Body of pancreas (tissue), 4 donors: ENCODE measurements around the gene ZNF384. TPM values are rescaled to one million over a fixed set of nuclear protein-coding genes. Genes with fewer than 3 reads are reported as not detected.

ENCODE experiments used
- ATAC-seq: fragments of 150-250 bp; one replicate; pipeline ENCODE4 v1.9.1; 2016
- DNase-seq, 4 donors: peaks; one replicate each; pipeline ENCODE4 v3.0.0-alpha.2; 2019
- H3K27ac ChIP-seq, 4 donors: fragments of 200-600 bp; sonication (generic); 1 replicate in 3 of 4; 2 replicates in 1 of 4; pipeline versions ENCODE4 v1.5.1 to v1.6.1; 2016 to 2019; ENCODE audit warnings: mild to moderate bottlenecking in 1 of 4, mixed read lengths in 1 of 4, moderate library complexity in 1 of 4
- H3K27me3 ChIP-seq, 2 donors: fragments of 200-600 bp; sonication (generic); one replicate each; pipeline ENCODE4 v1.6.0; 2016; ENCODE audit warnings: mild to moderate bottlenecking in 1 of 2
- H3K36me3 ChIP-seq, 2 donors: fragments of 200-600 bp; sonication (generic); replicated peaks in 1 of 2; 2 replicates each; pipeline ENCODE4 v1.5.1; 2016; ENCODE audit warnings: low read depth in 2 of 2; ENCODE audit not compliant: insufficient read depth in 1 of 2
- H3K4me1 ChIP-seq: fragments of 200-600 bp; sonication (generic); one replicate; pipeline ENCODE4 v1.6.0; 2016
- H3K4me3 ChIP-seq, 2 donors: fragments of 200-600 bp; sonication (generic); 1 replicate in 1 of 2; 2 replicates in 1 of 2; pipeline ENCODE4 v1.5.1; 2016 to 2019
- H3K9me3 ChIP-seq, 3 donors: fragments of 200-600 bp; sonication (generic); 1 replicate in 2 of 3; 2 replicates in 1 of 3; pipeline ENCODE4 v1.5.1; 2016
- POLR2A ChIP-seq, 3 donors: fragments of 450-650 bp; IDR thresholded peaks; one replicate each; pipeline ENCODE4 v1.6.1; 2016; ENCODE audit warnings: antibody characterized with exemption in 3 of 3, mild to moderate bottlenecking in 2 of 3
- WGBS, 2 donors: methylation state at CpG; one replicate each; pipeline ENCODE4 v1.1.5; 2017; 5-methylcytosine and 5-hydroxymethylcytosine counted together
- intact Hi-C: fragments of 100-400 bp; cut with DNase I; formaldehyde crosslinking; loops from one replicate; pipeline ENCODE4 v1.15.1; 2023
- total RNA-seq, 2 donors: library from RNA; depleted of rRNA; stranded (reverse); fragments of >200 nt; gene quantifications; one replicate each; pipeline ENCODE4 v1.1.0, GENCODE V29; 2016
- TF ChIP-seq, protein P1 (sequence below), 7 experiments: fragments of 450-650 bp in 4 of 7; fragments of 200-600 bp in 3 of 7; sonication (generic) in 3 of 7; IDR thresholded peaks; one replicate each; pipeline ENCODE4 v1.5.1; 2016 to 2019; ENCODE audit warnings: antibody characterized with exemption in 7 of 7

The ZNF384 gene
- total RNA-seq, 2 donors from 2014 or later, result 20.0 to 25.4 TPM

DNA sequence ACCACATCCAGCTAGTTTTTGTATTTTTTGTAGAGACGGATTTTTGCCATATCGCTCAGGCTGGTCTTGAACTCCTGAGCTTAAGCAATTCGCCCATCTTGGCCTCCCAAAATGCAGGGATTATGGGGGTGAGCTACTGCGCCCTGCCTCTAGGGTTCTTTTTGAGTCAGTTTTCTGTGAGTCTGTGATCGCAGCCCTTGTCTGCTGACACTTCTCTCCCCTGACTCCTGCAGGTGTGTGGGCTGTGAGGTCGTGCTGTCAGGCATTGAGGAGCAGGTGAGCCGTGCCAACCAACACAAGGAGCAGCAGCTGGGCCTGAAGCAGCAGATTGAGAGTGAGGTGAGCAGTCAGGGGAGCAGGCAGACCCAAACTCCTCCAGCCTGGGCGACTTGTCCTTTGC lies 41.0 kb upstream of the ZNF384 start:
- Histone ChIP-seq H3K9me3 (no peaks in the 10 kb centered on the region), H3K27me3 (no peaks in the 10 kb centered on the region), H3K36me3 (peaks cover 19 to 26% of the 10 kb centered on the region in 2 donors), H3K27ac (no peak overlapping the region), H3K4me3 (no peak overlapping the region), H3K4me1 (no peaks in the 10 kb centered on the region)
- ATAC-seq, result no peak
- no peak for DNase-seq
- intact Hi-C loops, result no loop called here
- TF ChIP-seq POLR2A (IDR thresholded peaks at IDR 0.05), result no peak
- TF ChIP-seq, protein P1, sequence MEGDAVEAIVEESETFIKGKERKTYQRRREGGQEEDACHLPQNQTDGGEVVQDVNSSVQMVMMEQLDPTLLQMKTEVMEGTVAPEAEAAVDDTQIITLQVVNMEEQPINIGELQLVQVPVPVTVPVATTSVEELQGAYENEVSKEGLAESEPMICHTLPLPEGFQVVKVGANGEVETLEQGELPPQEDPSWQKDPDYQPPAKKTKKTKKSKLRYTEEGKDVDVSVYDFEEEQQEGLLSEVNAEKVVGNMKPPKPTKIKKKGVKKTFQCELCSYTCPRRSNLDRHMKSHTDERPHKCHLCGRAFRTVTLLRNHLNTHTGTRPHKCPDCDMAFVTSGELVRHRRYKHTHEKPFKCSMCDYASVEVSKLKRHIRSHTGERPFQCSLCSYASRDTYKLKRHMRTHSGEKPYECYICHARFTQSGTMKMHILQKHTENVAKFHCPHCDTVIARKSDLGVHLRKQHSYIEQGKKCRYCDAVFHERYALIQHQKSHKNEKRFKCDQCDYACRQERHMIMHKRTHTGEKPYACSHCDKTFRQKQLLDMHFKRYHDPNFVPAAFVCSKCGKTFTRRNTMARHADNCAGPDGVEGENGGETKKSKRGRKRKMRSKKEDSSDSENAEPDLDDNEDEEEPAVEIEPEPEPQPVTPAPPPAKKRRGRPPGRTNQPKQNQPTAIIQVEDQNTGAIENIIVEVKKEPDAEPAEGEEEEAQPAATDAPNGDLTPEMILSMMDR (IDR thresholded peaks at IDR 0.05), result no peak
- WGBS, 2 donors, result 91 to 94% methylated on average over 8 of the region's 8 CpGs

DNA sequence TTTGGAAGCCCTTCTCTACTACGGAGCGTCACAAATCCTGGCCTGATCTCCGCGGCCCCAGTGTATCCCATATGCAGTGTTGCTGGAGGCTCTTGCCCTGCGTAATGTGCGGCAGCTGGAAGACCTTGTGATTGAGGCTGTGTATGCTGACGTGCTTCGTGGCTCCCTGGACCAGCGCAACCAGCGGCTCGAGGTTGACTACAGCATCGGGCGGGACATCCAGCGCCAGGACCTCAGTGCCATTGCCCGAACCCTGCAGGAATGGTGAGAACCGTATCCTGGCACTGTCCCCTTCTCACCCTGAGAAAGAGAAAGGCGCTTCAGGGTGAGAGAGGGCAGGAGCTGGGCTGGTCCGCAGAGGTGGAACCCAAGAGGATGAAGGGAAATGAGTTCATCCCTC lies 40.0 kb upstream of the ZNF384 start:
- Histone ChIP-seq H3K27ac (no peak overlapping the region), H3K4me1 (peaks cover 9% of the 10 kb centered on the region), H3K36me3 (peaks cover 19 to 26% of the 10 kb centered on the region in 2 donors), H3K4me3 (no peak overlapping the region), H3K27me3 (no peaks in the 10 kb centered on the region), H3K9me3 (no peaks in the 10 kb centered on the region)
- 88 to 94% methylated on average over 8 to 16 of the region's 18 CpGs for WGBS, 2 donors
- ATAC-seq, result no peak
- TF ChIP-seq, protein P1 (IDR thresholded peaks at IDR 0.05), result no peak
- TF ChIP-seq POLR2A (IDR thresholded peaks at IDR 0.05), result no peak
- intact Hi-C loops, result no loop called here
- DNase-seq, result no peak

DNA sequence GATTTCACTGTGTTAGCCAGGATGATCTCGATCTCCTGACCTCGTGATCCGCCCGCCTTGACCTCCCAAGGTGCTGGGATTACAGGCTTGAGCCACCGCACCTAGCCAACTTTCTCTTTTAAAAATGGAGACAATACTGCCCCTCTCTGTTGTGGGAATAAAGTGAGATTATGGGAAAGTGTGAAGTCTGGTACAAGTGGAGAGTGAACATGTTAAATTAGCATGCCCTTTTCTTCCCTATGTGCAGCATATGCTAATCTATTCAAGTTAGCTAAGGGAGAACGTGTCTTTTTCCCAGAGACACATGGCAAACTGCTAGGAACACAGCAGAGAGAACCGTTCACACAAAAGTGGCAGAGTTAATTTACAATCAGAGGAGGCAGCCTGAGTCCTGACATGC lies 36.2 kb upstream of the ZNF384 start:
- Histone ChIP-seq H3K36me3 (peaks cover 15 to 16% of the 10 kb centered on the region in 2 donors), H3K4me1 (peaks cover 9% of the 10 kb centered on the region), H3K9me3 (no peaks in the 10 kb centered on the region), H3K27me3 (no peaks in the 10 kb centered on the region), H3K4me3 (no peak overlapping the region), H3K27ac (no peak overlapping the region)
- WGBS, 2 donors, result 90 to 92% methylated on average over 7 of the region's 7 CpGs
- ATAC-seq (no peak), DNase-seq (no peak)
- intact Hi-C loops, result no loop called here
- TF ChIP-seq, protein P1 (IDR thresholded peaks at IDR 0.05), result no peak
- TF ChIP-seq POLR2A (IDR thresholded peaks at IDR 0.05), result no peak

DNA sequence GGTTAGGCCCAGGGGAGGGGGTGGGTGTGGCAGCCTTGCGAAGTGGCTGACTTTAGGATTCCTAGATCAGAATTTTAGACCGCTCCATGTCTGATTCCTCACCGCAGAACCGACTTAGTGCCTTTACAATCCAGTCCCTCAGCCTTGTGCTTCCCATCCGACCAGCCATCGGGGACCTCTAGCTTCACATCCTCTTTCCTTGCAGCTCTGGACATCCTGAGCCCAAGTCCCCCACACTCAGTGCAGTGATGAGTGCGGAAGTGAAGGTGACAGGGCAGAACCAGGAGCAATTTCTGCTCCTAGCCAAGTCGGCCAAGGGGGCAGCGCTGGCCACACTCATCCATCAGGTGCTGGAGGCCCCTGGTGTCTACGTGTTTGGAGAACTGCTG lies 35.2 kb upstream of the ZNF384 start:
- Histone ChIP-seq H3K4me3 (peak overlapping the region; percentile 10 to 23), H3K9me3 (no peaks in the 10 kb centered on the region), H3K36me3 (peaks cover 5 to 10% of the 10 kb centered on the region in 2 donors), H3K4me1 (peaks cover 9% of the 10 kb centered on the region), H3K27me3 (no peaks in the 10 kb centered on the region), H3K27ac (peak overlapping the region; percentile 64 to 91 (median 86))
- TF ChIP-seq POLR2A (IDR thresholded peaks at IDR 0.05), result no peak
- TF ChIP-seq, protein P1 (IDR thresholded peaks at IDR 0.05), result no peak
- DNase-seq, result peak in 2 of 4 donors; percentile 11 to 22
- no peak for ATAC-seq
- intact Hi-C loops, result no loop called here
- 5 to 16% methylated on average over 9 to 10 of the region's 10 CpGs for WGBS, 2 donors
